HG03139 (cell line): ENCODE measurements around the gene PSME1.
"Not testable (repeated sequence)": the region's sequence is repeated elsewhere in the genome, so short reads cannot be mapped to it uniquely, and the experiment has no call there.

Source experiments
- ATAC-seq: cut with Tn5 transposase; IDR thresholded peaks from one replicate; pipeline ENCODE4 v1.9.1; 2021; ENCODE audit not compliant: unreplicated experiment

PSME1 gene

DNA sequence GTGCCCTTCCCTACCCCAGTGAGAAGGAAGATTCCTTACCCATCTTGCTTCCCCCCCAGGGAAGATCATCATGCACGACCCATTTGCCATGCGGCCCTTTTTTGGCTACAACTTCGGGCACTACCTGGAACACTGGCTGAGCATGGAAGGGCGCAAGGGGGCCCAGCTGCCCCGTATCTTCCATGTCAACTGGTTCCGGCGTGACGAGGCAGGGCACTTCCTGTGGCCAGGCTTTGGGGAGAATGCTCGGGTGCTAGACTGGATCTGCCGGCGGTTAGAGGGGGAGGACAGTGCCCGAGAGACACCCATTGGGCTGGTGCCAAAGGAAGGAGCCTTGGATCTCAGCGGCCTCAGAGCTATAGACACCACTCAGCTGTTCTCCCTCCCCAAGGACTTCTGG, 32.5 kb upstream of the PSME1 start:
- no peak for ATAC-seq

DNA sequence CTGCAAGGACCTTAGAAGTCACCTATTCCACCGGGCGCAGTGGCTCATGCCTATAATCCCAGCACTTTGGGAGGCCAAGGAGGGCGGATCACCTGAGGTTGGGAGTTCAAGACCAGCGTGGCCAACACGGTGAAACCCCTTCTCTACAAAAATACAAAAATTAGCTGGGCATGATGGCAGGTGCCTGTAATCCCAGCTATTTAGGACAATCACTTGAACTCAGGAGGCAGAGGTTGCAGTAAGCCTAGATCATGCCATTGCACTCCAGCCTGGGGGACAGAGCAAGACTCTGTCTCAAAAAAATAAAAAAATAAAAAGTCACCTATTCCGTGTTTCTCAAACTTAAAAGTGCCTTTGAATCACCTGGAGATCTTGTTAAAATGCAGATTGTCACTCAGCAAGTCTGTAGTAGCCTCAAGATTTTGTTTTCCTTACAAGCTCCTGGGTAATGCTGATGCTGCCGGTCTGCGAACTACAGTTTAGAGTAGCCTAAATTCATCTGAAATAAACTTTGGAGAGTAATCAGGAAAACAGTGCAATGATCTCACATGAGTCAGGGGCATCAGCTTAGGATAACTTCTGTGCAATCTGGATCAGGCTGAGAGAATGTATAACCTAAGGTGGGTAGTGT, 30.3 kb upstream of the PSME1 start:
- not testable (repeated sequence) for ATAC-seq

GRCh38 chr14:24106672-24107271, 29.2 kb upstream of the PSME1 start:
- no peak for ATAC-seq

- peak; percentile 12 for ATAC-seq
These were observed 27.6 kb upstream of the PSME1 start for GRCh38 chr14:24108336-24108874.

- ATAC-seq, result no peak
These were observed 25.9 kb upstream of the PSME1 start for GRCh38 chr14:24110060-24110459.

DNA sequence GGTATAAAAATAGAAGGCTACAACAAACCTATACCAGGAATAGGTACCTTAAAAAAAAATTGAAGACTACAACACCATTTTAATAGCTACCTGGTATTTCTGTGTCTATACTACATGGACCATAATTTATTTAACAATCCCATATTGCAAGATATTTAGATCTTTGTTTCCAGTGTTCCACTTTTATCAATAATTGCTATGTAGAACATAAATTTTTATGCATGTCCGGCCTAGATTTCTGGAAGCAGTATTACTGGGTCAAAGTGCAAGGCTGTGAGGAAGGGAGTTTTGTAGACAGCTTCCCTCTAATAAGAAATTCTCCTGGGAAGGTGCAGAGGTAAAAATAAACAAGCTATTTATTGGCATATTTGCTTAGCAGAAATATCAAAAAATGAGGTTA, 25.5 kb upstream of the PSME1 start:
- no peak for ATAC-seq

DNA sequence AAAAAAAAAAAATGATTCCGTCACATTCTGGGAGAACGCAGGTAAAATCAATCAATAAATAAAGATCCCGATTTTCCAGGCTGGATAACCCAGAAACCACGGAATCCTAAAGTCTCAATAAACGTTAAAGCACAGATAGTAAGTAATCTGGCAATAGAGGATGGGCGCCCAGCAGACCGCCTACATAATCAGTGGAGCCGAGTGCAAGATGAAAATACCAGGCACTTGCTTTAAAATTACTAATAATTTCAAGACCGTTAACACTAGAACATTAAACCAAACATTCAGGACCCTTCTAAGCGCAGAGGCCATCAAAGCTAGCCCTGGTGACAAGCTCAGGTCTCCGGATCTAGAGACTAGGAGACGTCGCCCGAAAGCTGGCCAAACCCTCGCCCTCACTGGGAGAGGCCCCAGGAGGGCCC, 22.6 kb upstream of the PSME1 start:
- ATAC-seq, result no peak

DNA sequence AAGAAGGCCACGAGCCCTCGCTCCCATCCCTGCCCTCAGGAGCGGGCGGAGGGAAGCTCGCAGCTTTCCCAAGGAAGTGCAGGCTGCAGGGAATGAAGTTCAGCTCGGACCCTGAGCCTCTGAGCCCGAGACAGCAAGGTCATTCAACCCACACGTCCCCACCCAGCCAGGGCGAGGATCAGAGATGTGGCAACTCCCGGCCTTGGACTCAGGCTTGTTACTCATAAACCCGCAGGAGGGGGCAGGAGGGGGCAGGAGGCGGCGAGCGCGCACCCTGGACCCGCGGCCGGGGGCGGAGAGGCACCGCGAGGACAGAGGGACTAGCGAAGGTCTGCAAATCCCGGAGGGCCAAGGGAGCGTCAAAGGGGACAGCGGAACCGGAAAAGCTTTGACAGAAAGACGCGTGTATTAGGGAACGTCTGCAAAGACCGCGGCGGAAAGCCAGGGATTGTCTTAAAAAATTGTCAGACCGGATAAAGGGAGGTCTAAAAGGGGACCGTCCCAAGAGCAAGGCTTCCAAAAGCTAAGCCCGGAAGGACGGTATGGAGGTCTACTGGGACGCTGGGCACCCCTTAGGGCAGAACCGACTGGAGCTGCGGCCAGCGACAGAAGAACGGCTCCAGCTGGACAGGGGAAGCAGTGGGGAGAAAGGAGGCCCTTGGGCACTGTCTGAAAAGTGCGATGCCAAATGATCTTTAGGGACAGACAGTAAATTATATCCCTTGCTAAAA, 22.0 kb upstream of the PSME1 start:
- peak; percentile 34 for ATAC-seq

GRCh38 chr14:24114532-24115421, 21.2 kb upstream of the PSME1 start, which contains the start of the genes DCAF11 and NRL:
Gene DCAF11 (plus strand): TSS chr14:24114777. CDS start chr14:24115595, 818 bp downstream.
Gene NRL (minus strand): TSS chr14:24114949. CDS start chr14:24082848, 32,101 bp downstream.
- peak; percentile 75 for ATAC-seq

- no peak for ATAC-seq
These were observed 20.4 kb upstream of the PSME1 start for GRCh38 chr14:24115422-24116127.

DNA sequence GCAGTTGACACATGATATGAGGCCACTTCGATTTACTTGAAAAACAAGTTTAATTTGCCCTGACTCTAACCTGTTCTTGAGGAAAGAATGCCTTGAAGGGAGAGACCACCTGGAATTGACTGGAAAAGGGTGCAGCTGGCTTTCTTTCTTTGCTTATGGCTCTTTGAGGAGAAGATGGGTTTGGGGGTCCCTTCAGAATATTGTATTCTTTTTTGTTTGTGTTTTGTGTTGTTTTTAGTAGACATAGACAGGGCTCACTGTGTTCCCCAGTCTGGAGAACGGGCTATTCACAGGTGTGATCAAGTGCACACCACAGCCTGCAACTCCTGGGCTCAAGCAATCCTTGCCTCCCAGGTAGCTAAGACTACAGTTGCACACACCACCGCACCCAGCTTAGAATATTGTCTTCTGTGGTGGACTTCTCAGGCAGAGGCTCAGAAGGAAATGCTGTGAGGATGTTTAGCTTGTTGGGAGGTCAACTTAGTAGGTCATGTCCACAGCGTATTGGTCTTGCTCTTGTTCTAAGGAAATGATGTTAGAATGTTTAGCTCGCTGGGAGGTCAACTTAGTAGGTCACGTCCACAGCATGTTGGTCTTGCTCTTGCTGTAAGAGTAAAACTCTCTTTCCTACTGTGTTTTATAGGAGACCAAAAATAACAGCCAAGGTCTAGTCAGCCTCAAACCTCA, 19.7 kb upstream of the PSME1 start:
- no peak for ATAC-seq

GRCh38 chr14:24117179-24117578, 18.8 kb upstream of the PSME1 start:
- no peak for ATAC-seq

- ATAC-seq, result no peak
These were observed 16.3 kb upstream of the PSME1 start for GRCh38 chr14:24119691-24120090.

DNA sequence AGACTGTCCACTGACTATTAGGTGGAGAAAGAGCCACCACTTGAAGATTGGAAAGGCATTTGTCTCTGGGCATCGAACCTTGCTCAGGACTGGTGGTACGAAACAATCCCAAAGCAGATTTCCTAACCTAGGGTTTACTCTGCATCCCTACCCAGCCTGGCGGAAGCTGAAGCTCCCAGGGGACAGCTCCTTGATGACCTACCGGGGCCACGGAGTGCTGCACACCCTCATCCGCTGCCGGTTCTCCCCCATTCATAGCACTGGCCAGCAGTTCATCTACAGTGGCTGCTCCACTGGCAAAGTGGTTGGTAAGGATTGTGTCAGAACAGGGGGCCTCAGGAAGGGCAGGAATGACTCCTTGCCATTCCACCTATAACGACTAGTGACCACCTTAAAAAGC, 14.8 kb upstream of the PSME1 start:
- ATAC-seq, result no peak

- no peak for ATAC-seq
These were observed 13.6 kb upstream of the PSME1 start for GRCh38 chr14:24122416-24122815.

- ATAC-seq, result no peak
These were observed 13.1 kb upstream of the PSME1 start for GRCh38 chr14:24122898-24123297.

DNA sequence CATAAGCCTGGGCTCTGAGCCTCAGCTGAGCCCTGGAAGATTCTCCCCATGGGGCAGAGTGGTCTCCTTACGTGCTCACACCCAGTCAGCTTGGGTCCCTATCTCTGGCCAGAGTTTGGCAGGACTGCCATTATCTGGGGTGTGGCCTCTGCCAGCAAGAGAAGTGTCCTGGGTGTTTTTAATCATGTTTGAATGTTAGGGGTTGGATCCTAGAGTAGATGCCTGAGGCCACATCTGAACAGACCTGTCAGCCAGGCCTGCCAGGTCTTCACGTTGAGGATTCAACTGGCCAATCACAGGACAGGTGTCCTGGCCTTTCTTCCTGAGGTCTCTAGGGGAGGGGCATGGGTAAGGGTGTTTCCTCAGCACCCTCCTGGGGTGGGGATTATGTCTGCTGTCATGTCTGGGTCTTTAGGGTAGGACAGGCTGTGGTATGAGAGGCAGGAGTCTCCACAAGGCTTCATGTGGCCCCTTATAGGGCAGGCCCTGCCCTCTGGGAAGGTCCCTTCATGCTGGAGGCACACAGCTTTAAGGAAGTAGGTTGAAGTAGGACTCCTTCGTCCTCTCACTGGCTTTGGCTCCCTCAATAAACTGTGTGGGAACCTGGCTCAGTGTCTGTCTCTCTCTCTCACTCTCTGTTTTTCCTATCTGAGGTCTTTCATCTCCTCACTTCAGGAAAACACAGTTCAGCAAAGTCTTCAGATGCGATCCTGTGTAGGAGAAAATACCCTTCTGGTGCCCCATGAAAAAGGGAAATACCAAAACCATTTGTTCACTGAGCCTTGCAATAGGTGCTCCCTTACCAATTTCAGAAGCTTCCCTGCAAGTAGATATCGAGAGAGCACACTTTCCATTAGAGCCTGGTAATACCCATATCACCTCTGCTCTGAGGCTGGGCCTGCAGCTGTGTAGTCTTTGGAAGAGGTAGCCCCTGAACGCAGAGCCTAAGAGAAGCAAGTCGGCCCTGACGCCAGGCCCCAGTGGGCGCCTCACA, 12.3 kb upstream of the PSME1 start:
- no peak for ATAC-seq

GRCh38 chr14:24126939-24127338, 9.1 kb upstream of the PSME1 start:
- ATAC-seq, result no peak
